IMR-90 (cell line): ENCODE results near the gene DNAJC6. TPM values are rescaled to one million over a fixed set of nuclear protein-coding genes. Genes with fewer than 3 reads are reported as not detected.

Source experiments
- ATAC-seq: fragments of 200-7000 bp; cut with Tn5 transposase; 2 replicates; pipeline ENCODE4 v1.9.1; 2020; ENCODE audit warnings: low read depth, mild to moderate bottlenecking, moderate library complexity
- BruUV-seq: library from RNA; stranded (reverse); fragments of 400-500 nt; replicated peaks from 2 replicates; lab custom pipeline; 2021; lab: Mats Ljungman, UMichigan
- CTCF ChIA-PET: fragments of 300-600 bp; formaldehyde crosslinking; extraction: SDS; loops from one replicate; lab custom pipeline; 2021; ENCODE audit warnings: antibody characterized with exemption; lab: Yijun Ruan, JAX
- POLR2A ChIA-PET: fragments of 300-600 bp; sonication (Branson Sonifier 250); formaldehyde crosslinking; loops from one replicate; lab custom pipeline; 2022; ENCODE audit warnings: antibody characterized with exemption; ENCODE audit not compliant: unreplicated experiment; lab: Charles Lee
- DNase-seq: peaks from one replicate; pipeline ENCODE4 v3.0.0; 2013
- H2AFZ ChIP-seq: replicated peaks from 2 replicates; pipeline ENCODE3; 2013; ENCODE audit warnings: low read length, mild to moderate bottlenecking; ENCODE audit not compliant: poor library complexity
- H2AK5ac ChIP-seq: 2 replicates; pipeline ENCODE4 v1.6.1; 2013; ENCODE audit warnings: low read depth, low read length, inconsistent platforms
- H2AK9ac ChIP-seq: replicated peaks from 2 replicates; pipeline ENCODE3; 2013; ENCODE audit warnings: mild to moderate bottlenecking, low read depth, low read length, moderate library complexity; ENCODE audit not compliant: poor library complexity
- H2BK120ac ChIP-seq: 2 replicates; pipeline ENCODE4 v1.6.1; 2013; ENCODE audit warnings: low read depth, low read length, inconsistent platforms
- H2BK15ac ChIP-seq: 3 replicates; pipeline ENCODE4 v1.6.1; 2013; ENCODE audit warnings: low read depth, low read length, inconsistent platforms
- H2BK20ac ChIP-seq: 2 replicates; pipeline ENCODE4 v1.6.1; 2013; ENCODE audit warnings: low read depth, mild to moderate bottlenecking, inconsistent platforms, low read length, moderate library complexity
- H2BK5ac ChIP-seq: 2 replicates; pipeline ENCODE4 v1.6.1; 2013; ENCODE audit warnings: mild to moderate bottlenecking, low read depth, low read length, inconsistent platforms; ENCODE audit not compliant: poor library complexity, severe bottlenecking
- H3K14ac ChIP-seq: replicated peaks from 2 replicates; pipeline ENCODE4 v1.6.1; 2013; ENCODE audit warnings: low read depth, low read length, inconsistent platforms
- H3K18ac ChIP-seq: 2 replicates; pipeline ENCODE4 v1.6.1; 2013; ENCODE audit warnings: low read depth, low read length, control low read depth
- H3K23ac ChIP-seq: 2 replicates; pipeline ENCODE4 v1.6.1; 2013; ENCODE audit warnings: low read depth, low read length, inconsistent platforms
- H3K27ac ChIP-seq: 2 replicates; pipeline ENCODE4 v1.5.1; 2013; ENCODE audit warnings: mild to moderate bottlenecking, control low read depth, low read length; ENCODE audit not compliant: insufficient read depth
- H3K27me3 ChIP-seq: 2 replicates; pipeline ENCODE4 v1.6.1; 2013; ENCODE audit warnings: low read length; ENCODE audit not compliant: control insufficient read depth, insufficient read depth
- H3K36me3 ChIP-seq: 2 replicates; pipeline ENCODE4 v1.6.1; 2013; ENCODE audit warnings: low read length, mixed read lengths; ENCODE audit not compliant: control insufficient read depth, insufficient read depth
- H3K4ac ChIP-seq: 2 replicates; pipeline ENCODE4 v1.6.1; 2013; ENCODE audit warnings: low read depth, low read length, inconsistent platforms
- H3K4me1 ChIP-seq: 2 replicates; pipeline ENCODE4 v1.6.1; 2013; ENCODE audit warnings: low read length, mixed read lengths; ENCODE audit not compliant: control insufficient read depth, insufficient read depth
- H3K4me2 ChIP-seq: 2 replicates; pipeline ENCODE4 v1.6.1; 2013; ENCODE audit warnings: low read depth, mild to moderate bottlenecking, control low read depth, low read length, moderate library complexity
- H3K4me3 ChIP-seq: 2 replicates; pipeline ENCODE4 v1.5.1; 2013; ENCODE audit warnings: low read depth, mild to moderate bottlenecking, control low read depth, low read length, moderate library complexity; ENCODE audit not compliant: insufficient read depth
- H3K56ac ChIP-seq: 2 replicates; pipeline ENCODE4 v1.6.1; 2013; ENCODE audit warnings: low read length, inconsistent platforms; ENCODE audit not compliant: insufficient read depth; ENCODE audit errors: extremely low read depth
- H3K79me1 ChIP-seq, 2 experiments: 2 replicates each; pipeline ENCODE4 v1.6.1; 2013; ENCODE audit warnings: low read length in 2 of 2, inconsistent platforms in 1 of 2, low read depth in 1 of 2
- H3K9ac ChIP-seq: 2 replicates; pipeline ENCODE4 v1.6.1; 2013; ENCODE audit warnings: low read depth, low read length, control low read depth
- H3K9me1 ChIP-seq: 2 replicates; pipeline ENCODE4 v1.6.1; 2013; ENCODE audit warnings: low read length, inconsistent platforms; ENCODE audit not compliant: insufficient read depth
- H3K9me3 ChIP-seq: 2 replicates; pipeline ENCODE4 v1.6.1; 2013; ENCODE audit warnings: low read length; ENCODE audit not compliant: control insufficient read depth, insufficient read depth
- H4K20me1 ChIP-seq: 2 replicates; pipeline ENCODE4 v1.6.1; 2013; ENCODE audit warnings: low read length, inconsistent platforms; ENCODE audit not compliant: insufficient read depth
- H4K5ac ChIP-seq: 2 replicates; pipeline ENCODE4 v1.6.1; 2013; ENCODE audit warnings: mild to moderate bottlenecking, low read depth, low read length, control low read depth
- H4K8ac ChIP-seq, 2 experiments: 2 replicates each; pipeline ENCODE4 v1.6.1; 2013; ENCODE audit warnings: low read depth in 2 of 2, low read length in 2 of 2, control low read depth in 1 of 2, inconsistent platforms in 1 of 2
- H4K91ac ChIP-seq: 2 replicates; pipeline ENCODE4 v1.6.1; 2013; ENCODE audit warnings: low read depth, low read length, inconsistent platforms; ENCODE audit not compliant: insufficient read depth
- RAD21 ChIP-seq: IDR thresholded peaks from 2 replicates; pipeline ENCODE4 v1.6.1; 2012; ENCODE audit warnings: low read length, improper control_type of control experiment
- WGBS, 2 experiments: methylation state at CpG; one replicate each; pipeline versions ENCODE4 v1.1.5 to v1.1.7; 2013; ENCODE audit warnings: missing lambda C conversion rate in 2 of 2; ENCODE audit not compliant: insufficient read length in 1 of 2; ENCODE audit errors: extremely low coverage in 2 of 2; 5-methylcytosine and 5-hydroxymethylcytosine counted together
- dilution Hi-C: fragments of 300-500 bp; cut with HindIII; formaldehyde crosslinking; loops from one replicate; pipeline ENCODE4 v1.14.3; 2018; ENCODE audit warnings: low sequenced_read_pairs; ENCODE audit not compliant: unreplicated experiment
- in situ Hi-C: fragments of 300-500 bp; cut with MboI; formaldehyde crosslinking; loops from 3 replicates; pipeline ENCODE4 v1.14.3; 2019; ENCODE audit warnings: low sequenced_read_pairs, inconsistent platforms, mixed read lengths
- intact Hi-C: fragments of 100-400 bp; cut with micrococcal nuclease; formaldehyde crosslinking; loops from 2 replicates; pipeline ENCODE4 v1.10.0; 2022
- polyA plus RNA-seq, 3 experiments: library from polyadenylated mRNA; depleted of rRNA; stranded (reverse); fragments of >200 nt; gene quantifications; 2 replicates each; pipeline ENCODE4 v1.2.3, GENCODE V29; 2012; ENCODE audit warnings: low replicate concordance in 1 of 3
- total RNA-seq: library from RNA; depleted of rRNA; stranded (reverse); fragments of >200 nt; gene quantifications from 2 replicates; pipeline ENCODE4 v1.2.3, GENCODE V29; 2012

Gene DNAJC6
- total and polyA plus RNA-seq, 2 of the 4 experiments (the other 2 are of a cell fraction): 0.05 to 0.18 TPM

DNA sequence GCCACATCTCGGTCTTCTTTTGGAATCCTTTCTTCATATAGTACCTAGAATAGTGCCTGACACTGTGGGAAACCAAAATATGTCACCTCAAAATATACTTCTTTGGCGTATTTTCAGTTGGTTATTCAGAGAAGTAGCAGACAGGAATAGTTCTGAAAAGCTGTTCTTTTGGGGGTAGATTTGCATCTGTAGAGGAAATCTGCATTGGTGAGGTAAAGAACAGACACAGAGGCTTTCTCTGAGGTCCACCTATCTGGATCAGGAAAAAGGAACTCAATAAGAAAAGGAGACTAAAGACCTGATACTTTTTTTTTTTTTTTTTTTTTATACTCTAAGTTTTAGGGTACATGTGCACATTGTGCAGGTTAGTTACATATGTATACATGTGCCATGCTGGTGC lies 134.3 kb downstream of the DNAJC6 start:
- ChIA-PET CTCF (no interaction called here), POLR2A (no interaction called here)
- no TSS peak for BruUV-seq
- dilution Hi-C loops: no loop called here
- Histone ChIP-seq H3K4me3 (no peak overlapping the region), H2BK15ac (no peak overlapping the region), H4K8ac (no peak overlapping the region), H2BK5ac (no peak overlapping the region), H2BK20ac (no peak overlapping the region), H2AK9ac (no peak overlapping the region), H2AK5ac (no peak overlapping the region), H3K4me2 (no peak overlapping the region), H3K18ac (no peak overlapping the region), H4K5ac (no peak overlapping the region), H2BK120ac (no peak overlapping the region), H4K91ac (no peak overlapping the region), H3K27ac (no peak overlapping the region), H2AFZ (no peak overlapping the region), H3K23ac (no peak overlapping the region), H4K20me1 (no peaks in the 10 kb centered on the region), H3K14ac (no peak overlapping the region), H3K9ac (no peak overlapping the region), H3K79me1 (no peaks in the 10 kb centered on the region), H3K4ac (no peak overlapping the region), H3K9me3 (no peaks in the 10 kb centered on the region), H3K4me1 (peaks cover 8% of the 10 kb centered on the region), H3K56ac (no peak overlapping the region), H3K36me3 (no peaks in the 10 kb centered on the region), H3K9me1 (0 out of 2 replicates have a peak, but pooled peaks cover 3% of the 10 kb centered on the region), H3K27me3 (no peaks in the 10 kb centered on the region)
- TF ChIP-seq RAD21: no peak
- DNase-seq (no peak), ATAC-seq (no peak)
- in situ Hi-C loops: no loop called here
- WGBS, 2 experiments: no CpG with 5 or more reads among the region's 2 CpGs
- intact Hi-C loops: no loop called here
